GM19372 (cell line): ENCODE results near the gene KRTAP6-2.

Source experiments
- ATAC-seq: cut with Tn5 transposase; IDR thresholded peaks from one replicate; pipeline ENCODE4 v1.9.1; 2021; ENCODE audit warnings: mild to moderate bottlenecking, low read depth, moderate library complexity; ENCODE audit not compliant: unreplicated experiment

The KRTAP6-2 gene, protein sequence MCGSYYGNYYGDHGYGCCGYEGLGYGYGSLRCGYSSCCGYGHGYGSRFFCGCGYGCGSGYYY

DNA sequence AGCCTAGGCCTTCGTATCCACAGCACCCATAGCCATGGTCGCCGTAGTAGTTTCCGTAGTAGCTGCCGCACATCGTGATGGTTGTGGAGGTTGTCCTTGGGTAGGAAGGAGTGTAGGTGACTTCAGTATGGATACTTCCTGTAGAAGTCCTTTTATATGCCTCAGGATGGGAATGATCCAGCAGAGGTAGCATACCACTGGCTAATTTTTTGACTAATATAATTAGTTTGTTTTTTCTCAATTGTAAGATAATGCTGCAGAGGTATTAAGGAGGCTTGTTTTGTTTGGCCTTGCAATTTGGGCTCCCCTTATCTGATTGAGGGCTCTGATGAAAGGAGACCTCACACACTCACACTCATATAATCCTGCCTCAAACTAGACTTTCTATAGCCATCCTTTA lies at the start of gene KRTAP6-2:
KRTAP6-2 (minus strand) TSS at position 101 of the 400 bp plus-strand sequence; CDS start at position 73, 28 bp downstream.
- no peak for ATAC-seq

DNA sequence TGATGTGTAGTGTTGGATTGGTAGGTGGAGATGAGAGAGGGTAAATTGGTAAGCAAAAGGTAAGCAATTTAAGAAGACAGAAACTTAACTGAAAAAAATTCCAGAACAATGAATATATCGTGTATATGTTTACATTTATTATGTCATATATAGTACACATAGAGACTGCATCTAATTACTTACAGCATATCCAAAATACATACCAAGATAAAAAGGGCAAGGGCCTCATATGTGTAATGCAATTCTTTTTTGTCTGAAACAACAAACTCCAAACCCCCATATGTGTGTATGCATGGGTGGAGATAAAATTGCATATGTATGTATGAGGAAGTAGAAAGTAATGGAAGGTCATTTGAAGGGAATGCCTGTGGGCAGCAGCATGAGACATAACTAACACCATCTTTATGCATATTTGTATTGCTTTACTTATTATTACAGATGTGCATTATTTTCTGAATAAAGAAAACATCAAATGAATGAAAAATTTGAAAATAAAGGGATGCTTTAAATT lies 48.3 kb upstream of the KRTAP6-2 start:
- no peak for ATAC-seq

DNA sequence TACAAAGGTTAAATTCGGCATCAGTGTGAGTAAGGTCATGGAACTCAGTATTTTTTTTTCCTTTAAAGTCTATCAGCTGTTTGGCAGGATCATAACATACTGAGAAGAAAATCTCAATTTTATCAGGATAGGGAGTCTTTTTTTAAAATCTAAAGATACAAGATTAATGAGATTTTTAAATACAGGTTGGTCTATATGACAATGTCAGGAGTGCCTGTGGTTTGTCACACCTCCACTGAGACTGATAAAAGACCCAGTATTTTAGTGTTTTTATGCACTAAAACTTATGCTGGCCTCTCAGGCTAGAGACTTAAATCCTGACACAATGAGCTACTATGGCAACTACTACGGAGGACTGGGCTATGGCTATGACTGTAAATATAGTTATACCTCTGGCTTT lies 43.9 kb upstream of the KRTAP6-2 start, which contains the start of gene KRTAP20-3:
KRTAP20-3 (plus strand) TSS at position 301 of the 400 bp plus-strand sequence.
- ATAC-seq = no peak

DNA sequence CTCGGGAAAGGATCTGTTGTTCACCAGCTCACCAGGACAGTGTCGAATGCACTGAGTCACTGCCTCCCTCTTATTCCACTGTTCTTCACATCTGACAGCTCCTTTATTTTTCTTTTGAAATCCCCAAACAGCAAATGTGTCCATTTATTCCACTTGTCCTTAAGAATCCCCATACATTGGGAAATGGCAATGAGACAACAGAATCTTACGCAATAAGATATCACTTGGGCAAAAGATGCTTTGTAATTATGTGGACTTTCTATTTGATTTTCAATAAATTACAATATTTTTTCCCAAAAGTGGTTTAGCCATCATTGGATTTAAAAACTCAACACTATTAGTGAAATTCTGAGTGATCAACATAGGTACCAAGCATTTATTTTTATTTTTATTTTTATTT lies 40.0 kb upstream of the KRTAP6-2 start:
- ATAC-seq = no peak

DNA sequence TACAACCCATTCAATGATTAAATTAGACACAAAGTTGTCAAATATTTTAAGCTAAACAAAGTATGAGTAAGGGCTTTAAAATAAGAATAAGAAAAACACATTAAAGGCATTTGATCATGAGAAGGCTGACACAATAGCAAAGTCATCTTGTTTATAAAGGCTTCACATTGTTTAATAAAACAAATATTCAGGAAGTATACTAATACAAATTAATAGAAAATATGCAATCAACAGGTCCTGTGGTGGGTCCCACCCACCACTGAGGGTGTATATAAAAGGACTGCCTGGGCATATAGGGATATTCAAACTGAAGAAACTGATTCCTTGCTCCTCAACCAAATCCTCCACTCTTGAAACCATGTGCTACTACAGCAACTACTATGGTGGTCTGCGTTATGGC lies 36.2 kb upstream of the KRTAP6-2 start, which contains the start of gene KRTAP20-2:
KRTAP20-2 (plus strand) TSS at position 301 of the 400 bp plus-strand sequence; CDS start at position 359, 58 bp downstream.
- ATAC-seq = no peak

DNA sequence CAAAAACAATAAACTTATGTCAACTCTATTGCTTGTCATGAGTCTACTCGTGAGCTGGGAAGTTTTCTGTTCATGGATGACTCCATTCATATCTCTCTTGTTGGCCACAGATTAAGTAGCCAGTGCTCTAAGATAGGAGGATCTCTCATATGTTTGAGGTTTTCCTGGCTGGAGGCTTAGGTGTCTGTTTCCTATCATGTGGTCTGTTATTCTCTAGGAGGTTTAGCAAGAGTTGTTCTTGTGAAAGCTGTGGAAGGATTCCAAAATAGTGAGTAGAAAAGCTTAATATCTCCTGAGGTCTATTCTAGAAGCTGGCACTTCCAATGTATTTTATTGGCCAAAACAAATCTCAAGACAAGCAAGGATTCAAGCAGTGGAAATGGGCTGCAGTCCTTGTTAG lies 30.5 kb upstream of the KRTAP6-2 start:
- ATAC-seq = no peak

DNA sequence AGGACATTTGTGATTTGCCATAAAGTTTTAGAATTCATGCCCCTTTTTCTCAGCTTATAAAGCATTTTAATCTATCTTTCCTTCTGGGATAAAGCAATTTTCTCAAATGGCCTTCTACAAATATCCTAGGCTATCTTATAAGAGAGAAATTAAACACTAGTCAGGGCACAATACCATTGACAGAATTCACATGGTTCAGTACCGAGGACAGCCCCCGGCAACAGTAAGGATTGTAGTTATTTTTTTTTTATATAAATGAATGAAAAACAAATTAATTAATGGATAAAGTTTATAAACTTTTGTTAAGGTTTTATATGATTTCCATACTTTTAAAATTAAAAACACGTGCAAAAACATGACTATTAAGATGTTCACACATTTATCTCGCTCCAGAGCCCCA lies 29.4 kb upstream of the KRTAP6-2 start:
- ATAC-seq = no peak

DNA sequence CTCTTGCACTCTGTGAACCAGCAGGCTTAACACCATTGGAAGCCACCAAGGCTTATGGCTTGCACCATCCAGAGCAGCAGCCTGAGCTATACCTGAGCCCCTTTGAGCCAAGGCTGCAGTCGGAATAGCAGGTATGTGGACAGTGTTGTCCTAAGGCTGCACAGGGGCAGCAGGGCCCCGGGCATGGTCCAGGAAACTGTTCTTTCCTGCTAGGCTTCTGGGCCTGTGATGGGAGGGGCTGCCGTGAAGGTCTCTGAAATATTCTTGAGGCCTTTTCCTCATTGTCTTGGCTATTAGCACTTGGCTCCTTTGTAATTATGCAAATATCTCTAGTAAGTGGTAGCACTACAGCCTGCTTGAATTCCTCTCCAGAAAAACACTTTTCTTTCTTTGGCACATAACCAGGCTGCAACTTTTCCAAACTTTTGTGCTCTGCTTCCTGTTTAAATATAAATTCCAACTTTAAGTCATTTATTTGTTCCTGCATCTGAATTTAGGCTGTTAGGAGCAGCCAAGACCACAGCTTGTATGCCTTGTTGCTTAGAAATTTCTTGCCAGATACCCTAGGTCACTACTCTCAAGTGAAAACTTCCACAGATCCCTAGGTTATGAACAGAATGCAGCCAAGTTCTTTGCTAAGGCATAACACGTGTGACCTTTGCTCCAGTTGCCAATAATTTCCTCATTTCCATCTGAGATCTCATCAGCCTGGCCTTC lies 26.9 kb upstream of the KRTAP6-2 start:
- no peak for ATAC-seq

DNA sequence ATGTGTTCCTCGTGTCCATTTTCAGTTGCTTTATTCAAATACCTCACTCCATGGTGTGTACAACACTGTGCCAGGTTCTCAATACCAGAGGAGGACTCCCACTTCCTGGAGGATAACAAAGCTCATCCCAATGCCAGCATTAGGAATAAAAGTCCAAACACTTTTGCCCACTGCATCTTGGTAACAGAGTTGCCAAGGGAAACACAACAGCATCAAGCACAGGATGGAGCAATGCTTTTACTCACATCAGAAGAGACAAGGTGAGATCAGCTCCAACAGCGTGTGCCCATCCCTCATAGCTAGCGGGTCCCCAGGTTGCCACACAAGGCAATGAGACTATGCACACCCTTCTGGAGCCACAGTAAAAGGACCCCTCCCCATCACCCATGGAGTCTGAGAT lies 24.7 kb upstream of the KRTAP6-2 start:
- ATAC-seq = no peak

DNA sequence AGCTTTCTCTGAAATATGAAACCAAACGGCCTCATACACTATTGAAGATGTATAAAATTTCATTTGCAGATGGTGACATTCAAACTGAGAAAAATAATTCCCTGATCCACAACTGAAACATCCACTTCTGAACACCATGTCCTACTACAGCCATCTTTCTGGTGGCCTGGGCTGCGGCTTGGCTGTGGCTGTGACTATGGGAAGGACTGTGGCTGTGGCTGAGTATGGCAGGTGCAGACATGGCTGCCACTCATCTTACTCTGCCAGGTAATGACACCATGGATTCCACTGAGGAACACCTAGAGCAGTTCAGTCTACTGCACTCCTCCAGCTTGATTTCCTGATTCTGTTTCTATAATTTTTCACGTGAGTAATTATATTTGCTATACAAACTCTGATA lies 21.8 kb upstream of the KRTAP6-2 start, which contains the start of gene KRTAP20-4:
KRTAP20-4 (plus strand) TSS at position 106 of the 400 bp plus-strand sequence.
- no peak for ATAC-seq

DNA sequence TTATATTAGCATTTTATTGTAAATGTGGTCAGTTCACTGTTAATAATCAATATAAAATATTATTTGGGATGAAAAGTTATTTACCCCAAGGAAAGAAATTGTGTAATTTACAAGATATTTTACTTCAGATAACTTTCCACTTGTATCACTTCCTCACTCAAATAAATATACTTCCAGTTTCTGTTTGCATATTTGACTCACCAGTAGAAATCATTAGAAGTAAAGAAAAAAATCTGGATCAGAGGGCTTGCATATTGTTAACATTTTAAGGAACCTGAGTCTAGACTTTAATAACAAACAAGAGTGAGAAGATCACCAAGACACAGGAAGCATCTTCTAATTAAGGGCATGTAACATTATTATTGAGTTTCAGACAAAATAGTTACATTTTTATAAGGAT lies 21.4 kb upstream of the KRTAP6-2 start:
- ATAC-seq = no peak

DNA sequence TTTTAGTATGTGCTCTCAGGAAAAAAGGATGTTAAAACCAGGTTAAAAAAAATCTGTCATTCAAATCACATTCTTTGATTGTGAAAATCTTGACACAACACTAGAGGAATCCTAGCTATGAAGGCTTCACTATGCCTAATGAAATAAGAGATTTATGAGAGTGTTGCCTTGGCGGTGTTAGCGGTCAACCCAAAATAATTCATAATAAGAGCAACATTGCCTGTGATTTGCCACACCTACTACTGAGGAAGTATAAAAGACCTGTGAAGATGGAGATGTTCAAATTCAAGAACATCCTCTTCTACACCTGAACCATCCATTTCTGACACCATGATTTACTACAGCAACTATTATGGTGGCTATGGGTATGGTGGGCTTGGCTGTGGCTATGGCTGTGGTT lies 17.4 kb upstream of the KRTAP6-2 start, which contains the start of gene KRTAP20-1:
KRTAP20-1 (plus strand) TSS at position 301 of the 400 bp plus-strand sequence; CDS start at position 331, 30 bp downstream.
- ATAC-seq = no peak

DNA sequence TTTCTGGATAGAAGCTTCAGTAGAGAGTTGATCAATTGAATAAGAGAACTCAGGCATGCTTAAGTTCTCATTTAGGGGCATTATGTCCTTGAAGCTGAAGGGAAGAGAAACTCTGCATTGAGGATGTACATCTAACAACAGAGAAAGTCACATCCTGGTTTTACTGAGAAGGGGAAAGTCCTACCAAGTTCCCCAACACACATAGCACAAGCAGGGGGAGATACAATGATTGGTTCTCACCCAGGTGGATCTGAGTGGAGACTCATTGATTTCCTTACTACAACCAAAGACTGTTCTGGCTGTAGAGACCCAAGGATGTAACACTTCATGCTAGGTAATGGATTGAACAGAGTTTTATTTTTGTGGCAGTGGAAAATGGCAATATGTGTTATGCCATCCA lies 16.5 kb upstream of the KRTAP6-2 start:
- no peak for ATAC-seq

DNA sequence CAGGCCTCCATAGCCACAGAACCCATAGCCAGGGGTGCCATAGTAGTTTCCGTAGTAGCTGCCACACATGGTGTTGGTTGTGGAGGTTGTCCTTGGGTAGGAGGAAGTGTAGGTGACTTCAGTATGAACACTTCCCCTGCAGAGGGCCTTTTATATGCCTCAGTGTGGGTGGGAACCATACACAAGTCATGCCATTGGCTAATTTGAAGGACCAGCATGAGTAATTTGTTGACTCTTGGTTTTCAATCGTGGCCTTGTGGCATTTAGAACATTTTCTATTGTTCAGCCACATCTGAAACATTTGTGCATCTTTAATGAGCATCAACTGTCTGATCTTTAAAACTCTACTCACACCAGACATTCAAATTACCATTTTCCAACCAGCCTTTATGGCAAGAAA lies 15.1 kb upstream of the KRTAP6-2 start, which contains the start of gene KRTAP6-1:
KRTAP6-1 (minus strand) TSS at position 95 of the 400 bp plus-strand sequence; CDS start at position 69, 26 bp downstream.
- no peak for ATAC-seq

DNA sequence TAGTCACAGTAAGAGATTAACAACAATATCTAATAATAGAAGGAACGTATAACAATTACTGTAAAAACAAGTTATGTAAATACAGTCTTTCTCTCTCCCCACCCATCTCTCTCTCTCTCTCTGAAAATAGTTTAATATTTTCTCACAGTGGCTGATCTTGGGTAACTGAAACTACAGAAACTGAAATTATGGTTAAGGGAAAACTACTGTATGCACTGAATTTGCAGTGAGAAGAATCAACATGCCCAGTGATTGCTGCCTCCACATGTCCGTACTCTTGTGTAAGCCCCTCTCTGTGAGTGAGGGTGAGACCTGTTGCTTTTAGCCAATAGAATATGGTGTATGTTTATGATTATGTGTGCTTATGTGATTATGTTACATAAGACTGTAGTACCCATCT lies 13.4 kb upstream of the KRTAP6-2 start:
- no peak for ATAC-seq

DNA sequence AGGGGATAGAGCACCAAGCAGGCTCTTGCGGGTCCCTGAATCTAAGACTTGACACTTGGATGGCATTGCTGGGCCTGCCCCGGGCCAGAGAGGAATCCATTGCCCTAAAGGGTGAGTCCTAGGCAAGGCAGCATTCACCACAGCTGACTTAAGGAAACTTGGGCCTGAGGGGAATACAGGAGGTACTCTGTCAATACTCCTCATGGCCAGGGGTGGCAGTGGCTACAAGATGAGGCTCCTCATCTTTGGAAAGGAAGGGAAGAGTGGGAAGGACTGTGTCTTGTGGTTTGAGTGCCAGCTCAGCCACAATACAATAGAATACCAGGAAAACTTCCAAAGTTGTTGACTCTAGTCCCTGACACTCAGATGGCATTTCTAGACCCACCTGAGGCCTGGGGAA lies 7.3 kb upstream of the KRTAP6-2 start:
- ATAC-seq = no peak

DNA sequence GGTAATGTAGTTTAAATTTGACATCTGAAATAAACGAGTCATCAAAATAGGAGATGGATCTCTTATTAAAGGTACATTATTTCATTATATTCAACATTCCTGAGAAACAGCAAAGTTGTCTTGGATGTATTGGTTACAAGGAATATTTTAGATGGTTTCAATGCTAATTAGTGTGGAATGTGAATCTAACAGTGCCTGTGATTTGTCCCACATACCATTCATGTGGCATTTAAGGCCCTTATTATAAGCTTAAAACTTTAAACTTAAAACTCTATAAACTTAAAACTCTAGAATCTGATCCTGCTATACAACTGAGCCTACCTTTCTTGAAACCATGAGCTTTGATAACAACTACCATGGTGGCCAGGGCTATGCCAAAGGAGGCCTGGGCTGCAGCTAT lies 2.1 kb upstream of the KRTAP6-2 start, which contains the start of gene KRTAP22-1:
KRTAP22-1 (plus strand) TSS at position 301 of the 400 bp plus-strand sequence.
- ATAC-seq = no peak

DNA sequence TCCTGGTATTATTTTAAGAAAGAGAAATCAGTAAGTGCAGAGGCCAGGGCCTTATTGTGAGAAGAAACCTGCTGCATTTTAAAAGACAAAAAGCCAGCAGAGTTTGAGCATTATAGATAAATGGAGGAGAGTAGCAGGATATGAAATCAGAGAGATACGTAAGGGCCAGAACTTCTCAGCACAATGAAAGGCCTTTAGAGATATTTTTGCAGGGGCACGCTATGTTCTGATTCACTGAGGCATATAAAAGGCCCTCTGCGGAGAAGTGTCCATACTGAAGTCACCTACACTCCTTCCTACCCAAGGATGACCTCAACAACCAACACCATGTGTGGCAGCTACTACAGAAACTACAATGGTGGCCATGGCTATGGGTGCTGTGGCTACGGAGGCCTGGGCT lies 6.6 kb downstream of the KRTAP6-2 start, which contains the start of gene KRTAP6-3:
KRTAP6-3 (plus strand) TSS at position 301 of the 400 bp plus-strand sequence; CDS start at position 307, 6 bp downstream.
- no peak for ATAC-seq

DNA sequence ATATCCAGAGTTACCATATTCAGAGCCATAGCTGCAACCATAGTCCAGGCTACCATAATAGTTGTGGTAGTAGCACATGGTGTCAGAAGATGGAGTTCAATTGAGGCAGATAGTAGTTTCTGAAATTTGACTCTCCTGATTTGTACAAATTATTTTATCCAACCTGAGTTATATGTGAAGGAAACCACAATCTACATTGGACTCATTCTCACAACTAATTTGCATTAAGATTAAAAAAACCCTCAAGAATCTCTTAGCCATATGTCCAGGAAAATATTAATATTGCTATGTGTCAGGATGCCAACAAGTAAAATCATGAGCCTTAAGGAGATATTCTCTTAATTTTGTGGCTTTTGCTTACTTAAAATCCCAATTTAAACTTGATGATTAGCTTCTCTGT lies 8.4 kb downstream of the KRTAP6-2 start, which contains the start of gene KRTAP22-2:
KRTAP22-2 (minus strand) TSS at position 101 of the 400 bp plus-strand sequence.
- no peak for ATAC-seq

DNA sequence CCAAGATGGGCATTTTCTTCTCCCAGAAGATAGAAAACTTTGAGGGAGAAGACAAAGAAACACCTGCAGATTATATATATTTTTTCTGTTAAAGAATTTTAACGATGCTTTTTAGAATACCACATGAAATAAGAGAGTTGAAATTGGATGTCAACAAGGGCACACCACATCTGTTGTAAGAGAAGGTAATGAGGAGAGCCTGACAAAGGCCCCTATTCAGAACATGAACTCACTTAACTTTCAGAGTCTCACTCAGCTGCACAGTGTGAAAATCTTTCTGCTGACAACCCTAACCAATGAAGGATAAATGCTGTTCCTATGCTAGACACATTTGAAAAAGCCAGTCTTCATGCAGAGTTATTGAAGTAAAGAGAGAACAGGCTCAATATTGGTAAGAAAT lies 15.8 kb downstream of the KRTAP6-2 start:
- ATAC-seq = no peak

DNA sequence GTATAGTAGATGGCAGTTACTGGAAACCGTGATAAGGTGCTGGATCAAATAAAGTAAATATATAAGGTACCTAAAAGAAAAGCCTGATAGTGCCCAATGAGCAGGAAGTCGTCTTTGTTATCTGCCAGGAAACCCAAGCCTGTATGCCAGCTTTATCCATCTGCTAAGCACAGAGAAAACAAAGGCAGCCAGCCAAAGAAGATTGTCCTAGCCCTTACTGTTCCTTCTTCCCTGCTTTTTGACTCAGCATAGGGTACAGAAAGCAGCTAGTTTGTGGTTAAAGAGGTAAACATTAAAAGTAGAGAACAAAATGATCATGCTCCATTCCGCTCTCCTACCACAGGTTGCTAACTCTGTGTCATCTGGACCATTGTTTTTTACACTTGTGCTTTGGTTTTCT lies 18.6 kb downstream of the KRTAP6-2 start:
- no peak for ATAC-seq
